SHP77 (cell line): ENCODE results near the gene XPC.
A peak's percentile ranks its signal among the peaks of the same experiment; 100 is the strongest.

Source experiments
- DNase-seq, 2 experiments: peaks; one replicate each; lab custom pipeline; 2025; lab: John Stamatoyannopoulos, UW

The XPC gene

DNA sequence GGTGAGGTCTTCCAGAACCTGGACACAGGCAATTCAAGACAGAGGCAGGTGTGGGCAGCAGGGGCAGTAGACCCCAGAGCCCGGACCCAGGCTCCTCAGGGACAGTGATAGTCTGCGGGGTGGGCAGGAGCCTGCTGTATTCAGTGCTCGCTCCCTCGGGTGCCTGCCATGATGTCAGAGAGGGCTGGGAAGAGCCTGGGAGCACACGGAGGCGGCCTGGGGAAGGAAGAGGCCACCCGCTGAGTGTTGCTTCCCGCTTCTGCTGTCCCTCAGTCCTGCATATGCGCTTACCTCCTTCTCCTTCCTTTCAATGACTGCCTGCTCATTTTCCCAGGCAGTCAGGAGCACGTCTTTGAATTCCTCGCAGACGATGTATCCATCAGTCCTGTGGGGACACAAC is 30.8 kb downstream of the XPC start:
- no peak for DNase-seq

DNA sequence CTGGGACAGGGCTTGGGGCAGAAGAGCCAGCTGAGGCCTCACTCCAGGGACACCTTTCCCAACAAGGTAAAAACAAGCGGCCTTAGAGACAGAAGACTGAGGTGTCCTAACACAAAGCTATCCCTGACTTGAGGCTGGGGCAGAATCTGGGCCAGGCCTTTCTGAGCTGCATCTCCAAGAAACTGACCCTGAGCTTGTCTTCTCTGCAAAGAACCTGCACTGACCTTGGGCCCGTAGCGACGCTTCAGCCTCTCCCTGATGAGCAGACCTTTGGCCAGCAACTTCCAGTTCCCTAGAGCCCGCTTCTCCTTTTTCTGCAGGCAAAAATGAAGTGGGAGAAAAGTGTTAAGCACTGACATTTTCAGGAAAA is 31.4 kb downstream of the XPC start:
- DNase-seq, result no peak

DNA sequence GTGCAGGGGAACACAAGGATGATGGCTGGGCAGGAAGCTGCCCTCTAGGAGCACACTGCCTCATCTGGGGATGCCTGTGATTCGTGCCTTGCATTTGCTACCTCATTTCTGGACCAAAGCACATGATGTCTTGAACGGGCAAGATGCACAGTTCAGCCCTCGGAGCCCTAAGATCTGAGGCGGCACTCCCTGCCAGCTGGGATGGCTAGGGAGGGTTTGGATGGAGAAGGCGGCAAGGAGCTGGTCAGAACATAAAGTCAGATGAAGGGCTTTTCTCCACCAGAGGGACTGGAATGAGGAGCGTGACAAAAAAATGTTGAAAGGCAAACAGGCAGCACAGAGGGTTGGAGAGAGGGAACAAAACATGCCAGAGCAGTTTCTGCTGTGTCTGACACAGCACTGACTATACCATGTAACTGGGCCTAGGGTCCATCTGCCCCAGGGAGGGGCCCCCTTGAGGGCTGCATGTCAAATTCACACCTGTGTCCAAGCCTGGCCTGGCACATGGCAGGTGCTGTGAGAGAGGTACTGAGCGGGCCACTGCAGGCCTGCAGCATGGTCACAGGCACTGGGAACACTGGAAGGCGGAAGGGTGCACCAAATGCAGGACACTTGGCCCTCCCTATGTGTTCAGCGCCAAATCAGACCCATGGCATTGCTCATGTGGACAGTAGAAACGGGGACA is 31.9 kb downstream of the XPC start:
- DNase-seq, result no peak

DNA sequence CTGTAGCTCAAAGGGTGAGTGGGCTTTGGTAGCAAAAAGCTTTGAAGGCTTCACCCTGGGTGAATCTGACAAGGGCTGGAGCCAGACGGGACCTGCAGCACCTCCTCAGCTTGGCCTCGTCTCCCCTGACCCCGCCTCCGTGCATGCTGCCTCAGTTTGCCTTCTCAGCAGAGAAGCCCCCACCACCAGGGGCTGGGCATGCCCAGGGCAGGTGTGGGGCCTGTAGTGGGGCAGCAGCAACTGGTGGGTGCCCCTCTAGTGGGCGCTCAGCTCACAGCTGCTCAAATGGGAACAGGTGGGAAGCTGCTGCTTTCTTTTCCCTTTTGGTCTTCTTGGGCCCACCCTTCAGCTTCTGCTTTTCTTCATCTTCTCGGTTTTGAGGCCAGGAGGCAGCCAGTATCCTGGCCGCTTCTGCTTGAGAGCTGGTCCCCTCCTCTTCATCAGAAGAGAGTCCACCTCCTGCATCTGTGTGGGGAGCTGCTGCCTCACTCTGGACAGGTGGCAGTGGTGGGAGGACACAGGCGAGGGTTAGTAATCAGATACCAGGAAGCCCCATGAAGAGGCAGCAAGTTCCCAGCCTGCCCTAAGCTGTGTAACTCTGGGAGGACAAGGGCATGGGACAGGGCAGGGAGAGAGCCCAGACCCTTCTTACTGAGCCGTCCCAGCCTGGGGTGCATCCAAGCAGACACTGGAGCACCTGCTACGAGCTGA is 32.6 kb downstream of the XPC start:
- no peak for DNase-seq

DNA sequence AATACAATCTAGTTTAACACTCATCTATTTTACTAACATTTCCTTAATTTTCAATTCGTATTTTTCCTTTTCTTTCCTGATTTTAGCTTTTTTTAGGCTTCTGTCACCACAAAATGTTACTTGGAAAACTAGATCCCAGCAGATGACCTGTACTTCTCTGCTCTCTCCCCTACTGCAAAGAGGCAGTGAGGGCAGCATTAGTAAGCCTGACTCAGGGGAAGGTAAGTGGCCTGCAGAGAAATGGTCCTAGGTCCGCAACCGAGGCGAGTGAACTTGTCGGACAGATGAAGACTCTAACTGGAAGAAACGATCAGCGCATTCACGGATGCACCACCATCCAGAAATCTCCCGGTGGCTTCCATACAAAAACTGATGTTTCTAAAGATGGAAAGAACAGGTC is 33.2 kb downstream of the XPC start:
- DNase-seq, result no peak

DNA sequence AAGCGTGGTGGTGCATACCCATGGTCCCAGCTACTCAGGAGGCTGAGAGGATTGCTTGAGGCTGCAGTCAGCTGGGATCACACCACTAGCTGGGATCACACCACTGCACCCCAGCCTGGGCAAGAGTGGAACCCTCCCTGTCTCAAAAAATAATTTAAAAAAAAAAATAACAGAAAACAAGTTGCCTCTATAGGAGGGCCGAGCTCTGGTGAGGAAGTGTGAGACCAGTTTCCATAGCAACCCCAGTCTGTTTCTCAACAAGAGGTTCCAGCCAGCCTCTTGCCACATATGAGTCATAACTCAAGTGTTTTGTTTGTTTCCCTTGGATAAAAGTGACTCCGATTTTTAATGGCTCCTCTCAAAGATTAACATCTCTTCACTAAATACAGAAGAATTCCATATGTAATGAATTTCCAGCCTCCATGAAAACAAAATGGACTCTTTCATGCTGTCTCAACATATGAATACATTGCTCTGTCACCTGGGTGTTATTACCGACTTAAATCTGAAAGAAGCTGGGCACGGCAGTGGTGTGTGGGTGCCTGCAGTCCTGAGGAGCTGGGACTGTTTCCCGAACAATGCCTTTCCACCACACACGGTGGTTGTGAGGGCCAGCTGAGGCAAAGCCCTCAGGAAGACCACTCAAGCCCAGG is 33.9 kb downstream of the XPC start:
- DNase-seq, result peak; percentile 79 to 86

DNA sequence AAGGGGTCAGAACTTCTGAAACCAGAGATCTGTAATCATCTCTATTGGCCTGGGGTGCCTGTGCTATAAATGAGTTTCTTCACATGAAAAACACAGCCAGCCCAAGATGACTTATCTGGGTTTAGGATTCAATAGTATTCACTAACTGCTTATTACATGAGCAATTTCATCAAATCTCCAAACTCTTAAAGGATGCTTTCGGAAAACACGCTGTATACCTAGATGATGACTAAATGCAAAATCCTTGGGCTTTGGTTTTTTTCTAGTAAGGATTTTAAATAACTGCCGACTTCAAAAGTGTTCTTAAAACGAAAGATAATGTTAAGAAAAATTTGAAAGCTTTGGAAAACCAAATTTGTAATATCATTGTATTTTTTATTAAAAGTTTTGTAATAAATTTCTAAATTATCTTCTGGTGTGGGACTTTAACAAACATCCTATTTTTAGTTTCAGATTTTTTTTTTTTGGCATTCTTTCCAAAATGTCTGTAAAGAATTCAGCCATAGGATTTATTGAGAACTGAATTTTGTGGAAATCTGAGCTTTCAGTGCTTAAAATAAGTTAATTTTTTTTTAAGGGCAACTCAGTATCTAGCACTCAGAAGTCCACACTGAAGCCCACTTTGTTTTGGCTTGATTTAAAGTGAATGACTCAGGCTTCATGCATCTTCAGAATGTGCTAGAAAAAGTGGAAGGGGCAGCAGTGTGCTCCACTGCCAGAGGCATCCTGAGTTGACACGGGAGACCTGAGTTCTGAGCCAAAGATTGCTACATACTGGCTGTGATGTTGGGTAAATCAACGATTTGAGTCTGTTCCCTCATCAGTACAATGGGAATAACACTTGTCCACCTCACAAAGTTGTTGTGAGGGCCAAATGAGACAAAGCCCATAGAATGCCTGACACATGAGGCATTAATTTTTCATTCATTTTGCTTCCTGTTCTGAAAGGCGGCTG is 34.9 kb downstream of the XPC start:
- no peak for DNase-seq

DNA sequence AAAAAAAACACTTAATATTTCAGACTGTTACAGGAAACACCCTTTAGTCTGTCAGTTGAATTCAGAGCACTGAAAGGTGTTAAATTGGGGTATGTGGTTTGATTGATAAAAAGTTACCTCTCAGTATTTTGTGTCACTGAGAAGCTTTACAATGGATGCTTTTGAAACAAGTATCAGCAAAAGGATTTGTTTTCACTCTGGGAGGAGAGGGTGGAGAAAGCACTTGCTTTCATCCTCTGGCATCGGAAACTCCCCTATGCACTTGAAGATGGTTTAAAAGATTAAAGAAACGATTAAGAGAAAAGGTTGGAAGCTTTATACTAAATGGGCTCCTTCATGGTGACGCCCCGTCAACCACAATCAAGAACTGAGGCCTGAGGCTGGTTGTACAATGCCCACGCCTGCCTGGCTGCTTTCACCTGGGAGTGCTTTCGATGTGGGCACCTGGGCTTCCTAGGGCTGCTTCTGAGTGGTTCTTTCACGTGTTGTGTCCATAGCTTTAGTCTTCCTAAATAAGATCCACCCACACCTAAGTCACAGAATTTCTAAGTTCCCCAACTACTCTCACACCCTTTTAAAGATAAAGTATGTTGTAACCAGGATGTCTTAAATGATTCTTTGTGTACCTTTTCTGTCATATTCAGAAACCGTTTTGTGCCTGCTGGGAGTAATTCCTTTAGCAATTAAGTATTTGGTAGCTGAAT is 35.7 kb downstream of the XPC start:
- no peak for DNase-seq

DNA sequence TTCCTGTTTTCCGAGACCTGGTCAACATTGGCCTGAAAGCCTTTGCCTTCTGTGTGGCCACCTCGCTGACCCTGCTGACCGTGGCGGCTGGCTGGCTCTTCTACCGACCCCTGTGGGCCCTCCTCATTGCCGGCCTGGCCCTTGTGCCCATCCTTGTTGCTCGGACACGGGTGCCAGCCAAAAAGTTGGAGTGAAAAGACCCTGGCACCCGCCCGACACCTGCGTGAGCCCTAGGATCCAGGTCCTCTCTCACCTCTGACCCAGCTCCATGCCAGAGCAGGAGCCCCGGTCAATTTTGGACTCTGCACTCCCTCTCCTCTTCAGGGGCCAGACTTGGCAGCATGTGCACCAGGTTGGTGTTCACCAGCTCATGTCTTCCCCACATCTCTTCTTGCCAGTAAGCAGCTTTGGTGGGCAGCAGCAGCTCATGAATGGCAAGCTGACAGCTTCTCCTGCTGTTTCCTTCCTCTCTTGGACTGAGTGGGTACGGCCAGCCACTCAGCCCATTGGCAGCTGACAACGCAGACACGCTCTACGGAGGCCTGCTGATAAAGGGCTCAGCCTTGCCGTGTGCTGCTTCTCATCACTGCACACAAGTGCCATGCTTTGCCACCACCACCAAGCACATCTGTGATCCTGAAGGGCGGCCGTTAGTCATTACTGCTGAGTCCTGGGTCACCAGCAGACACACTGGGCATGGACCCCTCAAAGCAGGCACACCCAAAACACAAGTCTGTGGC is 36.6 kb downstream of the XPC start:
- no peak for DNase-seq

DNA sequence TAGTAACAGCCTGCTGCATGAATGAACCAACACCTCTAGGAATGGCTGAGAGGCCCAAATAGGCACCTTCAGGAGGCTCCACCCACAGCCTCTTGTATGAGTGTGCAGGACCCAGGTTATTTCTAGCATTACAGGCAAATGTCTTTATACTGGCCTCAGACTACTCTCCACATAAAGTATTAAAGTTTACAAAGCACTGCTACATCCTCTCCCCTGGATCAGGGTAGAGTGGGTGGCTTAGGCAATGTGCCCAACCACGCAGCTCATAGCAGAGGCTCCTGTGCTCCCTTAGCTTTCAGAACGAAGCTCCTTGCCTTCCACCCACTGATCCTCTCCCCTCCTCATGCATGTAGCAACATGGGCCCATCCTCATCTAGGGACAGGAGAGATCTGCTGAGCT is 37.3 kb downstream of the XPC start:
- DNase-seq, result no peak

DNA sequence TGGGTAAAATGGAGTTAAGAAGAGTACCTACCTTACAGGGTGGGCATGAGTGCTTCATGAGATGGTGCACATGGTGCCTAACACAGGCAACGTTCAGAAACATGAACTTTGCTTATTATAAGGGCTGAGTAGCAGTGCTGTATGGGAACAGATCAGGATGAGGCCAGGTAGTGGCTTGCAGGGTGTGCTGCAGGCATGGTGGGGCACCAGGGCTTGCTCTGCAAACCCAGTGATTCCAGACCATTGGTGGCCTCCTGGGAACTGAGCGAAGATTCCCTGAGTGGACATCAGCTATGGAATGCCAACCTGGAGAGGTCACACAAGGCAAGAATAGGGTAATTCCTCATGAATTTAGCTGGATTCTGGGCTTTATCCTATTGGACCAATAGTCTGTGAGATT is 37.7 kb downstream of the XPC start:
- DNase-seq, result no peak

DNA sequence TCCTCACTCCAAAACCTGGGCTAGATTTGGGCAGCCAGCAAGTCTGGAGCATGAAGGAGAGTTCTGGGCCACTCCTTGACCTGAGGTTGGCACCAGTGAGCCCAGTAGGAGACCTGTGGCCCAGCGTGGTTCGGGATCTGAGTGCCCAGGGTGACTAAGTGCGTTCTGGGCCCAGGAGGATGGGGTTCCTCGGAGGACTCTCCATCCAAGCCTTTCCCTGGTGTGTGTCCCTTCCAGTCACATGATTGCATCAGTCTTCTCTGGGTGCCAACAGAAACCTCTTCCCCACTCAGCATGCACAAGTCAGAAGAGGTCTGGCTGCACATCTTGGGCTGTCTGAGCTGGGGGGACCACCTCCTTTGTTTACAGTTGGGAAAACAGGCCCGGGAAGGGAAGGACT is 38.6 kb downstream of the XPC start:
- no peak for DNase-seq

DNA sequence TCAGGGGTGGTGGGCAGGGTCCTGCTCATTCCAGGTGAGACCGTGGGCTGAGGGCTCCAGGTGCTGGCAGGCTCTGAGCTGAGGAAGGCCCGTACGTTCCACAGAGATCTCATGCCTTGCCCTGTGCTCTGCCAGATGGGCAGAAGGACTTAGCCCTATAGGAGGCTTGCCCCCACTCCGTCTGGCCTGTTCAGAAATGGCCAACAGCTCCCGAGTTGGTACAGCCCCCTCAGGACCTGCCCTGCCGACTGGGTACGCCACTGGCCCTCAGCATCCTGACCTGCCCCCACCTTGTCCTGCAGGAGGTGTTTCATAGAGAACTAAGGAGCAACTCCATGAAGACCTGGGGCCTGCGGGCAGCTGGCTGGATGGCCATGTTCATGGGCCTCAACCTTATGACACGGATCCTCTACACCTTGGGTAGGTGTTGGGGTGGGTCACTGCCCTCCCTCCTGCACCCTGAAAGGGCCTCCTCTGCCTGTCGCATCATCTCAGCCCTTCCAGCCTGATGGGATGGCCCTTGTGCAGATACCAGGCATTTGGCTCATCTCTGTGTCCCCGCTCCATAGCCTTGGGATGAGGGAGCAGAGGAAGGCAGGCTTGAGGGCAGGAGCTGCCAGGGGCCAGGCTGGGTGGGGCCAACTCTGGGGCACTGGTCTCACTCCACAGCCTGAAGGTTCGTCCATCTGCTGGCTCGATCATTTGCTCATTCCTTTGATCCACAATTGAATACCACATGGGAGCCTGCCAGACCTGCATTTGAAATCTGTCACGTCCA is 39.3 kb downstream of the XPC start:
- DNase-seq, result no peak

DNA sequence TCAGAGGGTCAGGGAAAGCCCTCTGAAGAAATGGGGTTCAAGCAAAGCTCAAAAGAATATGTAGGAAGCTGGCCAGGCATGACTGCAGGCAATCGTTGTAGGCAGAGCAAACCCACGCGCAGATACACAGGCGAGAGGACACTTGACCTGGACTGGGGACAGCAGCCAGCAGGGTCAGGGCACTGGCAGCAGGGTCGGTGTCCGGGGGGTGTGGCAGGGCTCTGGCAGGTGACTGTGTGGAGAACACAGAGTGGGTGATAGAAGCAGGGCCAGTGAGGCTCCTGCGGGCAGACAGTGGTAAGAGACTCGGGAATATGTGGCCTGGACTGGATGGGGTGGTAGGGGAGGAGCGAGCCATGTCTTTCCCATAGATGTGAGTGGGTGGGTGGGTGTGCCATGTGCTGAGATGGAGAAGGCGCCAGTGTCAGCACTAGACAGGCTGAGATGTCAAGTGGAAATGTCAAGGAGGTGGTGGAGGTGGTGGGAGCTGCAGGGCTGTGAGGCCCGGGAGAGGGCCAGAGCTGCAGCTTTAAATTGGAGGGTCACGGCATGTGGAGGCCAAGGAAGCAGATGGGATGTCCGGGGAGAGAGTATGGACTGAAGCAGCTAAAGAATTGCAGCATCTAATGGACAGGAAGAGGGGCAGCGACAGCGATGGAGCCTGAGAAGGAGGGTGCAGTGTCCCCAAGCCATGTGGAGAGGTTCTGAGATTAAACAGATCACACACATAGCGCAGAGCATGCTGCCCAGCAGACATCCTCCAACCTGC is 40.1 kb downstream of the XPC start:
- no peak for DNase-seq

DNA sequence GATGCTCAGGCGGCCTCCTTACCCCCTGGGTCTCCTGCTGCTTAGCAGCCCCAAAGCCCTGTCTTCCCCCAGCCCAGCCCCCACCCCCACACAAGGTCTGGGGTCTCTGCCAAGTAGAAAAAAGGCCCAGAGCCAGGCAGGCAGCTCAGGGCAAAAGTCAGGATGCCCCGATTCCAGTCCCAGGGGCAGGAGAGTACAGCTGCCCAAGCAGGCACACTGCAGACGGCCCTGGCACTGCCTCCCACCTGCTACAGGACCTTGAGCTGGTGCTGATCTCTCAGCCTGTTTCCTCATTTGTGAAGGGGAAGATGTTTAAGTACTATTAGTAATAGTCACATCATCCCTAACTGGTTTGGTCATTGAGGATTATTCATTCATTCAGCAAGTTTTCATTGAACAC is 41.0 kb downstream of the XPC start:
- no peak for DNase-seq

DNA sequence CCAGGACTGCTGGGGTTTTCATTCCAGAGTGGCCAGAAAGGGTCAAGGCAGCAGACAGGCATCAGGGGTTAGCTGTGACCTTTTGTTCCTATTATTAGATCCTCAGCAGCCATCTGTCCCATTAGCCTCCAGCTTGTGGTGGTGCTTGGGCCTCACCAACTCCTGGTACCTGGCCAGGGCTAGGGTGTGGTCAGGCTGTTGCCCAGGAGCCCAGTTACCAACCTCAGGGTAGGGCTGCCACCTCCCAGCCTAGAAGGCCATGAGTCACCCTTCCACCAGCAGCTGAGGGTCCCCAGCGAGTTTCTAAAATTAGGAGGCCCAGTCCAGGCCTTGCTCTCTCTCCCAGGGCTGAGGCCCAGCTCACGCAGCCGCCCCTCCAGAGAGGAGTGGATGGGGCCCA is 41.4 kb downstream of the XPC start:
- DNase-seq, result no peak

DNA sequence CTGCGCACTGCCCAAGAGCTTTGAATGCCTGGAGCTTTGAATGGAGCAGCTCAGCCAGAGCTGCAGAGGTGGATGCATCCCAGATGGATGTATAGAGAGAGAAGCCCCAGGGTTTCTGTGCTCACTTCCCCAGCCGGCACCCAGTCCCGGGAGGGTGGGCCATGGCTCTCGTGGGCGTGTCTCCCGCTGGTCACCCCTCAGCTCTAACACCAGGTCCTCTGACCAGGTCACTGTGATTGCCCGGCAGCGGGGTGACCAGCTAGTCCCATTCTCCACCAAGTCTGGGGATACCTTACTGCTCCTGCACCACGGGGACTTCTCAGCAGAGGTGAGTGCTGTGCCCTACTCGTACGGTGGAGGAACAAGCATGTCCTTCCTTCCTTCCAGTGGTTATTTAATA is 42.8 kb downstream of the XPC start:
- DNase-seq, result no peak

DNA sequence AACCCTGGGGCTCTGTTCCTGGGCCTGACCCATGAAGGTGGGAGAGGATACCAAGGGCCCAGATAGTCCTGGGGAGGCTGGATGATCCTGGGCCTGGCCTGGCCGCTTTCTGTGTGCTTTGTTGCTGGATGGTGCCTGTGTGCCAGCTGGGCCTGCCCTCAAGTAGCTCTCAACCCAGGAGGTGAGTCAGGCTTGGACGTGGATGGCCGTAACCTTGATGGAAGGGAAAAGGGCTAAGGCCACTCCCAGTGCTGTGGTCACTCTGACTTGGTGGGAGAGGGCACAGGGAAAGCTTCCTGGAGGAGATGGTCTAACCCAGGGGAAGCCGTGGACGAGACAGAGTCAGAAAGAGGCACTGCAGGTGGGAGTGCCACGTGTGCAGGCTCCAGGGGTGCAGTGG is 44.1 kb downstream of the XPC start:
- DNase-seq, result no peak

DNA sequence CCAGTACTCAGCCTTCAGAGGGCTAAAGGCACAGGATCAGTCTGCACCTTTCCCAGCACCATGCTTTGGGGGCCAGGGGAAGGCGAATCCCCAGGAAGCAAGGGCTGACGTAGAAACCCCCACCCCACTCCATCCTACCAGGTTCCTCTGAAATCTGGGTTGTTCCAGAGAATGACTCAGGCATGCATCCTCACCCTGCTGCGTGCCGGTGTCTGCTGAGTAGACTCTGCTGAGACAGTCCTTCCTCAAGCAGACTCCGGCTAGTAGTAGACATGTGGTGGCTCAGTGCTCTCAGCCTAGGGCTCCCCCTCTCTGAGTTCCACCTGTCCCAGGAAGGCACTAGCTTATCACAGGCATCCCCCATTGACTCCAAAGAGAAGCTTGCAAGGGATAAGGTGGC is 44.5 kb downstream of the XPC start:
- no peak for DNase-seq
